Thyroid gland (tissue), 4 donors: Measurements from ENCODE around the gene BTNL3. TPM values are rescaled to one million over a fixed set of nuclear protein-coding genes. Genes with fewer than 3 reads are reported as not detected.

Source experiments
- DNase-seq, 2 donors: peaks; one replicate each; pipeline ENCODE4 v3.0.0-alpha.2; 2019
- H3K27ac ChIP-seq, 3 donors: fragments of 200-600 bp; sonication (generic); 1 replicate in 2 of 3; 2 replicates in 1 of 3; pipeline ENCODE4 v1.5.1; 2016 to 2019; ENCODE audit warnings: mild to moderate bottlenecking in 1 of 3, moderate library complexity in 1 of 3
- H3K27me3 ChIP-seq: fragments of 200-600 bp; sonication (generic); one replicate; pipeline ENCODE4 v1.5.1; 2019
- H3K36me3 ChIP-seq, 2 donors: fragments of 200-600 bp; sonication (generic); one replicate each; pipeline ENCODE4 v1.5.1; 2016 to 2019
- H3K4me1 ChIP-seq, 2 donors: fragments of 200-600 bp; sonication (generic); one replicate each; pipeline ENCODE4 v1.5.1; 2017 to 2019
- H3K4me3 ChIP-seq, 3 donors: fragments of 200-600 bp; sonication (generic); replicated peaks in 1 of 3; 1 replicate in 2 of 3; 2 replicates in 1 of 3; pipeline ENCODE4 v1.5.1; 2016; ENCODE audit warnings: mild to moderate bottlenecking in 1 of 3
- H3K9me3 ChIP-seq: fragments of 200-600 bp; sonication (generic); one replicate; pipeline ENCODE4 v1.5.1; 2017
- POLR2A ChIP-seq, 2 donors: fragments of 450-650 bp; IDR thresholded peaks; one replicate each; pipeline ENCODE4 v1.6.1; 2017; ENCODE audit warnings: antibody characterized with exemption in 2 of 2, mild to moderate bottlenecking in 2 of 2, moderate library complexity in 1 of 2
- whole genome bisulfite sequencing, 2 donors: methylation state at CpG; one replicate each; pipeline ENCODE4 v1.1.5; 2017; 5-methylcytosine and 5-hydroxymethylcytosine counted together
- intact Hi-C: fragments of 100-400 bp; cut with DNase I; formaldehyde crosslinking; loops from one replicate; pipeline ENCODE4 v1.15.1; 2023
- total RNA-seq, 4 donors: library from RNA; depleted of rRNA; stranded (reverse); fragments of >200 nt; gene quantifications; one replicate each; pipeline ENCODE4 v1.2.3, GENCODE V29; 2016
- TF ChIP-seq, protein P1 (sequence below), 6 experiments: fragments of 200-600 bp in 3 of 6; fragments of 450-650 bp in 3 of 6; sonication (generic) in 3 of 6; IDR thresholded peaks; one replicate each; pipeline ENCODE4 v1.5.1; 2016 to 2019; ENCODE audit warnings: antibody characterized with exemption in 6 of 6, mild to moderate bottlenecking in 2 of 6, inconsistent platforms in 1 of 6, moderate library complexity in 1 of 6

Gene BTNL3
- total RNA-seq, 4 donors from 2014 or later = 0.50 TPM; not detected in 3

DNA sequence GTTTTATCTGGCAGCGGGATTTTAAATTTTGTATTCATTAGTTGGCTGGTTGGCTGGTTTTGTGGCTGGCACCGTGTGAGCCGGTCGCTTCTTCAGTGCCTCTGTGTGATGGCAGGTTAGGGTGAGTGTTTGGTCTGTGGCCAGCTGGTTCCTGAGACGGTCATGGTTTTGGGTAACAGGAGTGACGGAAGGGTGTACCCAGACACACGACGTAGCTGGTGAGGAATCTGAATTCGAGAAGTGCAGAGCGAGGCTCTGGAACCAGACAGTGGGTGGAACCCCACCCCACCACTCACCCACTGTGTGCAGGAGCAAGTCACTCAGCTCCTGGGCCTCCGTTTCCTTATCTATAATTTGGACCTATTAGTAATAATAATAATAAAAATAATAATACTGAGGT, 54.1 kb downstream of the BTNL3 start:
- no peak for TF ChIP-seq POLR2A (IDR thresholded peaks at IDR 0.05)
- TF ChIP-seq, protein P1, sequence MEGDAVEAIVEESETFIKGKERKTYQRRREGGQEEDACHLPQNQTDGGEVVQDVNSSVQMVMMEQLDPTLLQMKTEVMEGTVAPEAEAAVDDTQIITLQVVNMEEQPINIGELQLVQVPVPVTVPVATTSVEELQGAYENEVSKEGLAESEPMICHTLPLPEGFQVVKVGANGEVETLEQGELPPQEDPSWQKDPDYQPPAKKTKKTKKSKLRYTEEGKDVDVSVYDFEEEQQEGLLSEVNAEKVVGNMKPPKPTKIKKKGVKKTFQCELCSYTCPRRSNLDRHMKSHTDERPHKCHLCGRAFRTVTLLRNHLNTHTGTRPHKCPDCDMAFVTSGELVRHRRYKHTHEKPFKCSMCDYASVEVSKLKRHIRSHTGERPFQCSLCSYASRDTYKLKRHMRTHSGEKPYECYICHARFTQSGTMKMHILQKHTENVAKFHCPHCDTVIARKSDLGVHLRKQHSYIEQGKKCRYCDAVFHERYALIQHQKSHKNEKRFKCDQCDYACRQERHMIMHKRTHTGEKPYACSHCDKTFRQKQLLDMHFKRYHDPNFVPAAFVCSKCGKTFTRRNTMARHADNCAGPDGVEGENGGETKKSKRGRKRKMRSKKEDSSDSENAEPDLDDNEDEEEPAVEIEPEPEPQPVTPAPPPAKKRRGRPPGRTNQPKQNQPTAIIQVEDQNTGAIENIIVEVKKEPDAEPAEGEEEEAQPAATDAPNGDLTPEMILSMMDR (IDR thresholded peaks at IDR 0.05) = no peak
- intact Hi-C loops = no loop called here
- 62 to 64% methylated on average over 11 of the region's 11 CpGs for WGBS, 2 donors
- Histone ChIP-seq H3K4me1 (peaks cover 0 to 4% of the 10 kb centered on the region in 2 donors), H3K36me3 (no peaks in the 10 kb centered on the region), H3K27ac (peak overlapping the region in 2 of 3 donors; percentile 3 to 23), H3K9me3 (no peaks in the 10 kb centered on the region), H3K27me3 (no peaks in the 10 kb centered on the region), H3K4me3 (no peak overlapping the region)
- DNase-seq = no peak

DNA sequence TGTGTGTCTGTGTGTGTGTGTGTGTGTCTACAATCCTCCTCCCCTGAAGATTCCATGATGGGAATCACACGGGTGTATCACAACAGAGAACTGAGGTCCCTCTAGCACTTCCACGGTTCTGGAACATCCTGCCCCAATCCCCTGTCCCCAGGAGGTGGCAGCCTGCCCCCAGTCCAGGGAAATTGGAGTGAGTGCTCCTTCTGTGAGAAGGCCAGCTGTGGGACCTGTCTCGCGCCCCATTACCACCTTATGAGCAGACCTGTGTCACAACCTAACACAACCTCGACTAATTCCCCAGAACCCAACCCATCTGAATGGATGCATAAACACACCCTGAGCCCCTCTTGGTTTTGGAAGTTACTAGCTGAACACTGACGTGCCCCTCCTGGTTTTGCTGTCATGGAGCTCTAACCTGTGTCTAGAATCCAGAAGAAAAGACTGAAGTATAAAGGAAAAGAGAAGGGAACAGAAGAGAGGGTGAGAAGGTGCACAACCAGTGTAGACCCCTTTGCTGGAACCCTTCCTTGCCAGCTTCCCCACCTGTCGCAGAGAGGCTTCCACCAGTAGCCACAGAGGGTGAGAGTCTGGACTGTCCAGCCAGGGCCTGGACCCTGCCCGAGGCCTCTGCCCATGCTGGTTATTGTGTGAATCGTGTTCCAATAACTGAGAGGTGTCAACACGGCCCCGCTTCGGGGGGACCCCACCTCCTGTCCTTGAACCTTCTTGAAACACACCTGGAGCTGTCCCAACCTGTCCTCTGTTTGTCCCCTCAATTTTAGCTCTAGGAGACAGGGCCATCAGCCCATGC, 54.8 kb downstream of the BTNL3 start:
- intact Hi-C loops = no loop called here
- TF ChIP-seq, protein P1 (IDR thresholded peaks at IDR 0.05) = peak in 1 of 6 experiments; percentile 11
- no peak for TF ChIP-seq POLR2A (IDR thresholded peaks at IDR 0.05)
- Histone ChIP-seq H3K4me3 (no peak overlapping the region), H3K4me1 (peaks cover 0 to 4% of the 10 kb centered on the region in 2 donors), H3K36me3 (no peaks in the 10 kb centered on the region), H3K27me3 (no peaks in the 10 kb centered on the region), H3K27ac (peak overlapping the region; percentile 51 to 62 (median 53)), H3K9me3 (no peaks in the 10 kb centered on the region)
- no peak for DNase-seq
- WGBS, 2 donors = 75 to 78% methylated on average over 11 to 12 of the region's 12 CpGs

DNA sequence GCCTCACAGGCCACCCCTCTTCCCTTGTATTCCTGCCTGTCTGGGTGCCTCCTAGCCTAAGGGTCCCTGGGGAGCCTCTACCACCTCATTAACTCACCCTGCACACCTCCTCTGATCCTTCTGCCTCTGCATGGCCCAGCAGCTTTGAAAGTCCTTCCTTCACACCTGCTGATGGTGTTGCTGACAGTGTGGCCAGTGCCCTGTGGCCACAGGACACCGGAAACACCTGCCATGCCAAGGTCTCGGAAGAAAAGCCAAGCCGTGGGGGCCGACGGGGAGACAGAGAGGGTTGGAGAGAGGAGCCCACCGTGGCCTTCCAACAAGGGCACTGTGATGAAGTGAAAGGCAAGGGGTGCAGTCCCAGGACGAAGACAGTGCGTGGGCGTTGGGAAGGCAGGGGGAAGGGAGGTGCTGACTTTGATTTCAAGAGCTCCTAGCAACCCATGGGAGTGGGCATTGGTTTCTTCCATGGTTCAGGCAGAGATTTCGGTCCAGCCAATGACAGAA, 55.5 kb downstream of the BTNL3 start:
- Histone ChIP-seq H3K4me3 (no peak overlapping the region), H3K27me3 (no peaks in the 10 kb centered on the region), H3K36me3 (no peaks in the 10 kb centered on the region), H3K27ac (peak overlapping the region; percentile 51 to 62 (median 53)), H3K4me1 (peaks cover 0 to 4% of the 10 kb centered on the region in 2 donors), H3K9me3 (no peaks in the 10 kb centered on the region)
- WGBS, 2 donors = 90 to 93% methylated on average over 10 of the region's 10 CpGs
- TF ChIP-seq, protein P1 (IDR thresholded peaks at IDR 0.05) = no peak
- TF ChIP-seq POLR2A (IDR thresholded peaks at IDR 0.05) = no peak
- no peak for DNase-seq
- intact Hi-C loops = no loop called here

DNA sequence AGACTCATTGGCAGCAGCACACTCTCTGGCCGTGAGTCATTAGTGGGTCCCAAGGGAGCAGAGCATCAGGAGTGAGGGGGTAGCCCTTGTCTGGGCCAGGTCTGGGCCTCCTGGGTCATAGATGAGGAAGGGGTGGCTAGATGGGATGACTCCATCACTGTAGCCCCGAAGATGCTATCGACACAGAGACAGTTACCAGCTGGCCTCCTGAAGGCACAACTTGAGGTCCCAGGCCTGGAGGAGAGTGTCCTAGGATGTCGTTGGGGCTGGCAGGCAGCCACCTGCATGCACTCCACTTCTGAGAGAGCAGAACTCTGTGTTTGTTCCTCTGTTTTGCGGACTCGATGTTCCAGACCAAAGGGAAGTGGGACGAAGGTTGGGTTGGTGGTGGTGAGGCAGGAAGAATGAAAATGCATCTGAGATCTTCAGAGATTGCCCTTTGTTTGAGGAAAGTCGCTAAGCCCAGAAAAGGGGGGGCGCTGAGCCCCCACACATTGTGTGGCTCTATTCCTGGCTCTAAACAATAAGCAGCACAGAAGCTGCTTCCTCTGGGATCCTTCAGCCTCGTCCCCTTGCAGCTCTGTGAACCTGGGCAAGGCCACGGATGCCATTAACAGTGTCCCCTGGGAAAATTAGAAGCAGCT, 56.1 kb downstream of the BTNL3 start:
- H3K27me3 ChIP-seq = no peaks in the 10 kb centered on the region
- DNase-seq = peak; percentile 18 to 40

More for the DNA sequence above, 56.1 kb downstream of the BTNL3 start:
- peak in 1 of 2 donors; percentile 5 for TF ChIP-seq POLR2A (IDR thresholded peaks at IDR 0.05)
- TF ChIP-seq, protein P1 (IDR thresholded peaks at IDR 0.05) = no peak
- Histone ChIP-seq H3K9me3 (no peaks in the 10 kb centered on the region), H3K4me1 (peaks cover 0 to 4% of the 10 kb centered on the region in 2 donors), H3K36me3 (no peaks in the 10 kb centered on the region), H3K27ac (peak overlapping the region; percentile 51 to 62 (median 53)), H3K4me3 (no peak overlapping the region)
- WGBS, 2 donors = 42 to 43% methylated on average over 9 to 11 of the region's 11 CpGs
- intact Hi-C loops = no loop called here
